ENCODE data around the gene LCE4A.
A peak's percentile ranks its signal among the peaks of the same experiment; 100 is the strongest.

The LCE4A gene

DNA sequence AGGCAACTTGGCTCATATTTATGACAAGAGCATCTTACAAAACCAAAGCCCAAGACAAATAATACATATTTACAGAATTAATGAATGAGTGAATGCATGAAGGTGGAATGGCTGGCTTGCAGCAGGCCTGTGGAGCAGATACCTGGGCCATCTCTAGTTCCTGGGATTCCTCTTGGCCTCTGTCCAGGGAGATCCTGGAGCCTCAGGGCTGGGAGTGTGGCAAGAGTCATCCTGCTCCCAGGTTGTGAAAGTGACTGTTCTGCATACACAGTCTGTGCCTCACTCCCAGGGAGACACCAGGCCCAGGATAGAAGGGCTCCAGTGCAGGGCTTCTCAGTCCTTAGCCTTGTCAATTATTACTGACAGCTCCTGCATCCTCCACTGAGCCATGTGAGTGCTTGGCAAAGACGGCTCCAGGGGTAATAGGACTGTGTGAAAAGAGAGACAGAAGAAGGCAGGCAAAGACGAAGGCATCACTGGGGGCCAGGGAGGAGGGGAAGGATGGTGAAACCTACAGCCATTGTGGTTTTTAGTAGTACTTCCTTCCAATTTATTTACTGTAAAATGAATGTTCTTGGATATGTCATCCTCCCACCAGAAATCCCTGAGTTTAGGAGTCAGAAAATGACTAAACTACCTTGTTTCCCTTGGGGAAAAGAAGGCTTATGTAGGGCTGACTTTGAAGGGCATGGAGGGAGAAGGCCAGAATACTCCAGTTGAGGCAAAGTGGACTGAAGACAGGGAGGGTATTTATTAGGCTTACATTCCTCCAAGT lies 35.6 kb downstream of the LCE4A start:
- H3K4me1 ChIP-seq (ENCODE audit: insufficient read depth, low read length, severe bottlenecking) = no peaks in the 10 kb centered on the region

GRCh38 chr1:152745289-152745704 lies 37.3 kb downstream of the LCE4A start:
- no peak overlapping the region for H2AFZ ChIP-seq (ENCODE audit: low read length)

More for the DNA sequence above, 35.6 kb downstream of the LCE4A start:
- H3K36me3 ChIP-seq (ENCODE audit: insufficient read depth, low read length) = no peaks in the 10 kb centered on the region
- no peaks in the 10 kb centered on the region for H3K9me3 ChIP-seq (ENCODE audit: low read length)
- TF ChIP-seq CTCF (IDR thresholded peaks at IDR 0.05; ENCODE audit: low read length) = no peak
- no peak for TF ChIP-seq EZH2 (IDR thresholded peaks at IDR 0.05; ENCODE audit: borderline replicate concordance, low read length)
- H3F3A ChIP-seq (ENCODE audit: insufficient read depth, low read length) = no peaks in the 10 kb centered on the region
- H2AFZ ChIP-seq (ENCODE audit: low read length) = no peak overlapping the region
- no peak overlapping the region for H3K27ac ChIP-seq (ENCODE audit: low read depth, low read length, poor library complexity, severe bottlenecking)
- H3K4me2 ChIP-seq (ENCODE audit: low read length) = no peak overlapping the region
- no peak overlapping the region for H3K4me3 ChIP-seq (ENCODE audit: low read depth, low read length, poor library complexity, severe bottlenecking)
- no peaks in the 10 kb centered on the region for H3K79me2 ChIP-seq (ENCODE audit: insufficient read depth, low read length)
- no peaks in the 10 kb centered on the region for H3K9me2 ChIP-seq (ENCODE audit: low read depth, low read length)
- H4K20me1 ChIP-seq (ENCODE audit: insufficient read depth, low read length) = no peaks in the 10 kb centered on the region
- no peak overlapping the region for H3K9ac ChIP-seq (ENCODE audit: low read length)
- no peaks in the 10 kb centered on the region for H3K27me3 ChIP-seq (ENCODE audit: insufficient read depth, low read length)

DNA sequence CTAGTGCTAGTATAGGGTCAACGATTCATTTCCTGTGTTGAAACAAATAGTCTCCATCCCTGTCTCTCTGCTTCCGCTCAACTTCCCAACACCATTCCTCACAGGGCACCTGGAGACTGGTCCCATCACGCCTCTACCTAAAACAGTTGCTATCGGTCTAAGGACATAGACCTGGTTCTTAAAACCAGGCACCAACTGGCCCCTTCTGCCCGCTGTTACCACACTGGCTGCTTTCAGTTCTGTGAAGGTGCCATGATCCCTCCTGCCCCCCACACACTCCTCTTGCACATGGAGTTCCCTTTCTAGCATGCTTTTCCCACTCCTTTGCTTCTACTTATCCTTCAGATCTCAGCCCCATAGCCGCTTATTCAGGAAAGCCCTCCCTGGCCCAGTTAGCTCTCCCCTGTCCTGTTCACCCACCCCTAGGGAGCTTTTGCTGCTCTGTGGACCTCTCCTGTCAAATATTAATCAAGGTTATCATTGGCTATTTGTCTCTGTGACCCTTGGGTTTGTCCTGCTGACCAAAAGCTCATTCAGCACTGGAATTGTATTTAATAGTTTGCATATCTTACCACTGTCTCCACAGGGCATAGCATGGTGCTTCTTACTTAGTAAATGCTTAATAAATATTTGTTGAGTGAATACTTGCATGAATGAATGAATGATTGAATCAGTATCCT lies 37.9 kb downstream of the LCE4A start:
- no peaks in the 10 kb centered on the region for H3K27me3 ChIP-seq (ENCODE audit: insufficient read depth, low read length)
- H3K4me1 ChIP-seq (ENCODE audit: insufficient read depth, low read length, severe bottlenecking) = no peaks in the 10 kb centered on the region
- TF ChIP-seq EZH2 (IDR thresholded peaks at IDR 0.05; ENCODE audit: borderline replicate concordance, low read length) (no peak), CTCF (IDR thresholded peaks at IDR 0.05; ENCODE audit: low read length) (no peak)
- no peak overlapping the region for H3K9ac ChIP-seq (ENCODE audit: low read length)
- no peaks in the 10 kb centered on the region for H3K79me2 ChIP-seq (ENCODE audit: insufficient read depth, low read length)
- H3K27ac ChIP-seq (ENCODE audit: low read depth, low read length, poor library complexity, severe bottlenecking) = no peak overlapping the region
- no peaks in the 10 kb centered on the region for H3F3A ChIP-seq (ENCODE audit: insufficient read depth, low read length)
- H2AFZ ChIP-seq (ENCODE audit: low read length) = no peak overlapping the region
- no peak overlapping the region for H3K4me3 ChIP-seq (ENCODE audit: low read depth, low read length, poor library complexity, severe bottlenecking)
- H4K20me1 ChIP-seq (ENCODE audit: insufficient read depth, low read length) = no peaks in the 10 kb centered on the region
- no peak overlapping the region for H3K4me2 ChIP-seq (ENCODE audit: low read length)
- H3K9me2 ChIP-seq (ENCODE audit: low read depth, low read length) = no peaks in the 10 kb centered on the region
- no peaks in the 10 kb centered on the region for H3K9me3 ChIP-seq (ENCODE audit: low read length)
- no peaks in the 10 kb centered on the region for H3K36me3 ChIP-seq (ENCODE audit: insufficient read depth, low read length)

More at GRCh38 chr1:152745289-152745704, 37.3 kb downstream of the LCE4A start:
- Histone ChIP-seq H3F3A (ENCODE audit: insufficient read depth, low read length) (no peaks in the 10 kb centered on the region), H3K27ac (ENCODE audit: low read depth, low read length, poor library complexity, severe bottlenecking) (no peak overlapping the region), H3K36me3 (ENCODE audit: insufficient read depth, low read length) (no peaks in the 10 kb centered on the region), H3K27me3 (ENCODE audit: insufficient read depth, low read length) (no peaks in the 10 kb centered on the region), H4K20me1 (ENCODE audit: insufficient read depth, low read length) (no peaks in the 10 kb centered on the region), H3K79me2 (ENCODE audit: insufficient read depth, low read length) (no peaks in the 10 kb centered on the region), H3K4me2 (ENCODE audit: low read length) (no peak overlapping the region), H3K4me1 (ENCODE audit: insufficient read depth, low read length, severe bottlenecking) (no peaks in the 10 kb centered on the region), H3K4me3 (ENCODE audit: low read depth, low read length, poor library complexity, severe bottlenecking) (no peak overlapping the region), H3K9ac (ENCODE audit: low read length) (no peak overlapping the region), H3K9me2 (ENCODE audit: low read depth, low read length) (no peaks in the 10 kb centered on the region), H3K9me3 (ENCODE audit: low read length) (no peaks in the 10 kb centered on the region)
- TF ChIP-seq CTCF (IDR thresholded peaks at IDR 0.05; ENCODE audit: low read length) (peak; percentile 31; the same call in 1 of the 2 replicates), EZH2 (IDR thresholded peaks at IDR 0.05; ENCODE audit: borderline replicate concordance, low read length) (no peak)

All from OCI-LY1 (cell line).